Body of pancreas (tissue), 4 donors: ENCODE measurements around the gene ITPK1. TPM values are rescaled to one million over a fixed set of nuclear protein-coding genes. Genes with fewer than 3 reads are reported as not detected.
"Not testable (repeated sequence)": the region's sequence is repeated elsewhere in the genome, so short reads cannot be mapped to it uniquely, and the experiment has no call there.

Experiments used
- ATAC-seq: fragments of 150-250 bp; one replicate; pipeline ENCODE4 v1.9.1; 2016
- DNase-seq, 4 donors: peaks; one replicate each; pipeline ENCODE4 v3.0.0-alpha.2; 2019
- H3K27ac ChIP-seq, 4 donors: fragments of 200-600 bp; sonication (generic); 1 replicate in 3 of 4; 2 replicates in 1 of 4; pipeline versions ENCODE4 v1.5.1 to v1.6.1; 2016 to 2019; ENCODE audit warnings: mild to moderate bottlenecking in 1 of 4, mixed read lengths in 1 of 4, moderate library complexity in 1 of 4
- H3K27me3 ChIP-seq, 2 donors: fragments of 200-600 bp; sonication (generic); one replicate each; pipeline ENCODE4 v1.6.0; 2016; ENCODE audit warnings: mild to moderate bottlenecking in 1 of 2
- H3K36me3 ChIP-seq, 2 donors: fragments of 200-600 bp; sonication (generic); replicated peaks in 1 of 2; 2 replicates each; pipeline ENCODE4 v1.5.1; 2016; ENCODE audit warnings: low read depth in 2 of 2; ENCODE audit not compliant: insufficient read depth in 1 of 2
- H3K4me1 ChIP-seq: fragments of 200-600 bp; sonication (generic); one replicate; pipeline ENCODE4 v1.6.0; 2016
- H3K4me3 ChIP-seq, 2 donors: fragments of 200-600 bp; sonication (generic); 1 replicate in 1 of 2; 2 replicates in 1 of 2; pipeline ENCODE4 v1.5.1; 2016 to 2019
- H3K9me3 ChIP-seq, 3 donors: fragments of 200-600 bp; sonication (generic); 1 replicate in 2 of 3; 2 replicates in 1 of 3; pipeline ENCODE4 v1.5.1; 2016
- CTCF ChIP-seq, 7 experiments: fragments of 450-650 bp in 4 of 7; fragments of 200-600 bp in 3 of 7; sonication (generic) in 3 of 7; IDR thresholded peaks; one replicate each; pipeline ENCODE4 v1.5.1; 2016 to 2019; ENCODE audit warnings: antibody characterized with exemption in 7 of 7
- POLR2A ChIP-seq, 3 donors: fragments of 450-650 bp; IDR thresholded peaks; one replicate each; pipeline ENCODE4 v1.6.1; 2016; ENCODE audit warnings: antibody characterized with exemption in 3 of 3, mild to moderate bottlenecking in 2 of 3
- WGBS, 2 donors: methylation state at CpG; one replicate each; pipeline ENCODE4 v1.1.5; 2017; 5-methylcytosine and 5-hydroxymethylcytosine counted together
- intact Hi-C: fragments of 100-400 bp; cut with DNase I; formaldehyde crosslinking; loops from one replicate; pipeline ENCODE4 v1.15.1; 2023
- total RNA-seq, 2 donors: library from RNA; depleted of rRNA; stranded (reverse); fragments of >200 nt; gene quantifications; one replicate each; pipeline ENCODE4 v1.1.0, GENCODE V29; 2016

The ITPK1 gene
- total RNA-seq, 2 donors from 2014 or later = 30.1 to 32.6 TPM

GRCh38 chr14:93148979-93149378 is 33.3 kb upstream of the ITPK1 start:
- no peak for ATAC-seq
- H3K27me3 ChIP-seq = no peaks in the 10 kb centered on the region
- H3K4me3 ChIP-seq = no peak overlapping the region
- H3K4me1 ChIP-seq = peaks cover 22% of the 10 kb centered on the region
- intact Hi-C loops = loop anchor here (10.0 kb wide), 1 partner anchor 194 kb away; no protein-coding TSS in a partner anchor
- DNase-seq = no peak
- H3K9me3 ChIP-seq = no peaks in the 10 kb centered on the region
- 83 to 87% methylated on average over 8 of the region's 8 CpGs for WGBS, 2 donors
- no peak for TF ChIP-seq CTCF (IDR thresholded peaks at IDR 0.05)
- TF ChIP-seq POLR2A (IDR thresholded peaks at IDR 0.05) = no peak
- H3K36me3 ChIP-seq = no peaks in the 10 kb centered on the region
- H3K27ac ChIP-seq = no peak overlapping the region

GRCh38 chr14:93146119-93146518 is 30.4 kb upstream of the ITPK1 start:
- DNase-seq = no peak
- H3K36me3 ChIP-seq = no peaks in the 10 kb centered on the region
- TF ChIP-seq POLR2A (IDR thresholded peaks at IDR 0.05) = no peak
- no peak overlapping the region for H3K27ac ChIP-seq
- intact Hi-C loops = loop anchor here (10.0 kb wide), 1 partner anchor 191 kb away; no protein-coding TSS in a partner anchor
- no peak overlapping the region for H3K4me3 ChIP-seq
- H3K4me1 ChIP-seq = peaks cover 17% of the 10 kb centered on the region
- no peaks in the 10 kb centered on the region for H3K9me3 ChIP-seq
- no peaks in the 10 kb centered on the region for H3K27me3 ChIP-seq
- WGBS, 2 donors = 80 to 82% methylated on average over 9 of the region's 9 CpGs
- ATAC-seq = no peak

- Histone ChIP-seq H3K27me3 (no peaks in the 10 kb centered on the region), H3K4me3 (no peak overlapping the region), H3K27ac (no peak overlapping the region), H3K9me3 (no peaks in the 10 kb centered on the region), H3K4me1 (peaks cover 11% of the 10 kb centered on the region), H3K36me3 (no peaks in the 10 kb centered on the region)
- ATAC-seq = no peak
- intact Hi-C loops = loop anchor here (10.0 kb wide), 1 partner anchor 188 kb away; no protein-coding TSS in a partner anchor
- no peak for DNase-seq
- TF ChIP-seq POLR2A (IDR thresholded peaks at IDR 0.05) (no peak), CTCF (IDR thresholded peaks at IDR 0.05) (no peak)
- 59 to 67% methylated on average over 12 to 13 of the region's 13 CpGs for WGBS, 2 donors
Measured at GRCh38 chr14:93142854-93143652, 27.3 kb upstream of the ITPK1 start.

GRCh38 chr14:93137864-93138263 is 22.1 kb upstream of the ITPK1 start:
- peak overlapping the region in 3 of 4 donors; percentile 18 to 73 (median 53) for H3K27ac ChIP-seq
- peaks cover 44% of the 10 kb centered on the region for H3K4me1 ChIP-seq
- H3K27me3 ChIP-seq = no peaks in the 10 kb centered on the region
- ATAC-seq = peak; percentile 73
- H3K4me3 ChIP-seq = no peak overlapping the region
- peak; percentile 83 to 92 (median 90) for DNase-seq
- 14 to 22% methylated on average over 7 to 17 of the region's 17 CpGs for WGBS, 2 donors
- intact Hi-C loops = no loop called here
- TF ChIP-seq CTCF (IDR thresholded peaks at IDR 0.05) (peak in 4 of 7 experiments; percentile 36 to 47 (median 40)), POLR2A (IDR thresholded peaks at IDR 0.05) (no peak)
- H3K9me3 ChIP-seq = no peaks in the 10 kb centered on the region
- no peaks in the 10 kb centered on the region for H3K36me3 ChIP-seq

GRCh38 chr14:93136508-93136907 is 20.8 kb upstream of the ITPK1 start:
- DNase-seq, intact Hi-C loops, H3K4me3 ChIP-seq, H3K27me3 ChIP-seq, H3K36me3 ChIP-seq, ATAC-seq, H3K9me3 ChIP-seq: not testable (repeated sequence)
- Histone ChIP-seq H3K27ac (peak overlapping the region in 3 of 4 donors; percentile 59 to 73 (median 66)), H3K4me1 (peaks cover 50% of the 10 kb centered on the region)
- 88 to 98% methylated on average over 5 to 12 of the region's 13 CpGs for WGBS, 2 donors
